Measurements from ENCODE around the gene TLR10.
A peak's percentile ranks its signal among the peaks of the same experiment; 100 is the strongest.

The TLR10 gene

GRCh38 chr4:38728631-38729141 lies 54.1 kb downstream of the TLR10 start:
- peak; percentile 92 for DNase-seq

- no peak for DNase-seq
These were observed 58.3 kb downstream of the TLR10 start for GRCh38 chr4:38724475-38724808.

- DNase-seq: no peak
These were observed 58.9 kb downstream of the TLR10 start for GRCh38 chr4:38723726-38724474.

- no peak for DNase-seq
These were observed 59.7 kb downstream of the TLR10 start for GRCh38 chr4:38723114-38723513.
